HFFc6 (cell line): ENCODE results near the gene NSL1. TPM values are rescaled to one million over a fixed set of nuclear protein-coding genes. Genes with fewer than 3 reads are reported as not detected.

Experiments used
- DNase-seq: peaks from one replicate; pipeline ENCODE4 v3.0.0-alpha.2; 2018
- H3K27ac Mint-ChIP-seq: 2 replicates; pipeline ENCODE4 v1.8.0; 2020; ENCODE audit warnings: mild to moderate bottlenecking, mixed read lengths
- H3K27me3 Mint-ChIP-seq: 2 replicates; pipeline ENCODE4 v1.8.0; 2021; ENCODE audit warnings: mild to moderate bottlenecking, moderate library complexity, mixed read lengths; ENCODE audit not compliant: insufficient read depth
- H3K36me3 Mint-ChIP-seq: 2 replicates; pipeline ENCODE4 v1.8.0; 2021; ENCODE audit warnings: low read depth, mixed read lengths
- H3K4me1 Mint-ChIP-seq: 2 replicates; pipeline ENCODE4 v1.8.0; 2020; ENCODE audit warnings: low read depth, mixed read lengths
- H3K4me3 Mint-ChIP-seq: 2 replicates; pipeline ENCODE4 v1.8.0; 2020; ENCODE audit warnings: mild to moderate bottlenecking, moderate library complexity, mixed read lengths
- H3K9me3 Mint-ChIP-seq: 2 replicates; pipeline ENCODE4 v1.8.0; 2020; ENCODE audit warnings: mild to moderate bottlenecking, mixed read lengths
- total RNA-seq, 6 experiments: library from RNA; stranded (reverse); fragmentation: NEBNext Ultra II Directional; extraction: Animal tissue kit (Norgen Biotek cat#: 25700); gene quantifications; 2 replicates in 1 of 6; 3 replicates in 5 of 6; pipeline ENCODE4 v1.2.3, GENCODE V29; 2021
- TF ChIP-seq, protein P1 (sequence below): fragments of 200-600 bp; sonication (generic); IDR thresholded peaks from 2 replicates; pipeline ENCODE4 v1.5.0; 2021; ENCODE audit warnings: antibody characterized with exemption, mild to moderate bottlenecking

NSL1 gene
- total RNA-seq, 6 experiments from 2014 or later = 28.7 to 35.1 (median 30.4) TPM

DNA sequence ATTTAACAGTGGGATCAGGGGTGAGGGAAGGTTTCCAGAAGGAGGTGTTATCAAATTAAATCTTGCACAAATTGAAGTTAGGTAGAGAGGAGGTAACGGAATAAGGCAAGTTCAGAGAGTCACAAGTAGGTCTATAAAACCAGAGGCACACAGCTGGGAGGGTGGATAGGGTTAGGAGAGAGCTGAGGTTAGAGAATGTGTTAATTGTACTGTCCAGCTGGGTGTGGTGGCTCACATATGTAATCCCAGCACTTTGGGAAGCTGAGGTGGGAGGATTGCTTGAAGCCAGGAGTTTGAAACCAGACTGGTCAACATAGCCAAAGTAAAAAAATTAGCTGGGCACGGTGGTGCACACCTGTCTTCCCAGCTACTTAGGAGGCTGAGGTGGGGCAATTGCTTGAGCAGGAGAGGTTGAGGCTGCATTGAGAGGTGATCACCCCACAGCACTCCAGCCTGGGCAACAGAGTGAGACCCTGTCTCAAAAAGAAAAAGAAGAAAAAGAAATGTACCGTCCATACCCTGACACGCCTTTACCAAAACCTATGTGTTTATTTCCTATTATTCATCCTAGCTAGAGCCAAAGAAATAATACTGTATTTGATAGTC lies 35.7 kb upstream of the NSL1 start:
- no peaks in the 10 kb centered on the region for H3K4me1 Mint-ChIP-seq
- H3K4me3 Mint-ChIP-seq = no peak overlapping the region
- peaks cover 17% of the 10 kb centered on the region for H3K36me3 Mint-ChIP-seq
- H3K27me3 Mint-ChIP-seq = peaks cover 6% of the 10 kb centered on the region
- no peak overlapping the region for H3K27ac Mint-ChIP-seq
- no peak for DNase-seq
- H3K9me3 Mint-ChIP-seq = peaks cover 27% of the 10 kb centered on the region
- TF ChIP-seq, protein P1, sequence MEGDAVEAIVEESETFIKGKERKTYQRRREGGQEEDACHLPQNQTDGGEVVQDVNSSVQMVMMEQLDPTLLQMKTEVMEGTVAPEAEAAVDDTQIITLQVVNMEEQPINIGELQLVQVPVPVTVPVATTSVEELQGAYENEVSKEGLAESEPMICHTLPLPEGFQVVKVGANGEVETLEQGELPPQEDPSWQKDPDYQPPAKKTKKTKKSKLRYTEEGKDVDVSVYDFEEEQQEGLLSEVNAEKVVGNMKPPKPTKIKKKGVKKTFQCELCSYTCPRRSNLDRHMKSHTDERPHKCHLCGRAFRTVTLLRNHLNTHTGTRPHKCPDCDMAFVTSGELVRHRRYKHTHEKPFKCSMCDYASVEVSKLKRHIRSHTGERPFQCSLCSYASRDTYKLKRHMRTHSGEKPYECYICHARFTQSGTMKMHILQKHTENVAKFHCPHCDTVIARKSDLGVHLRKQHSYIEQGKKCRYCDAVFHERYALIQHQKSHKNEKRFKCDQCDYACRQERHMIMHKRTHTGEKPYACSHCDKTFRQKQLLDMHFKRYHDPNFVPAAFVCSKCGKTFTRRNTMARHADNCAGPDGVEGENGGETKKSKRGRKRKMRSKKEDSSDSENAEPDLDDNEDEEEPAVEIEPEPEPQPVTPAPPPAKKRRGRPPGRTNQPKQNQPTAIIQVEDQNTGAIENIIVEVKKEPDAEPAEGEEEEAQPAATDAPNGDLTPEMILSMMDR = no peak

DNA sequence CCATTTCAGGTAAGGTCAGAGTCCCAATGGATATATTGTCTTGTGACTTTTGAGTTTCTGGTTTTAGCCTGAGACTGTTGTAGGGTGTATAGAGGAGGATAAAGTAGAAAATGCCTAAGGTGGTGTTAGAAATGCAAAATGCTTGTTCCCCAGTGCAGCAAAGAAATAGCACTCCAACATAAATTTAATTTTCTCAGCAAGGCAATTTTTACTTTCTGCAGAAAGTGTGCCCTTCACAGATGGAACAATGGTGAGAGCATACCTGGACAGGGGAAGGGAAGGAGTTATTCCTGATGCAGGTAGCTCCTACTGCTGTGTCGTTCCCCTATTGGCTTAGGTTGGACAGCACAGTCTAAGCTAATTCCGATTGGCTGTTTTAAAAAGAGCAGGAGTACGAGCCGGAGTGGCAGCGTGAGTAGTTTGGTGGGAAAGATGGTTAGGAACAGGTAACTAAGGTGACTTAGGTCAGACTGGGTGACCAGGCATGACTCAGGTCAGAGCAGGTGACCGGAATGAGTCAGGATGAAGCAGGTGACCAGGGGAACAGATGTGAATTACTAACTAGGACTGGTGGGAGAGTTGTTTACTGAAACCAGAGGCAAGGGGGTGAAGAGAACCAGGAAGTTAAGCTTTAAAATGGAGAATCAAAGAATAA lies 34.3 kb upstream of the NSL1 start:
- peaks cover 6% of the 10 kb centered on the region for H3K27me3 Mint-ChIP-seq
- TF ChIP-seq, protein P1 = no peak
- H3K4me1 Mint-ChIP-seq = no peaks in the 10 kb centered on the region
- H3K27ac Mint-ChIP-seq = no peak overlapping the region
- no peak overlapping the region for H3K4me3 Mint-ChIP-seq
- H3K9me3 Mint-ChIP-seq = peaks cover 27% of the 10 kb centered on the region
- H3K36me3 Mint-ChIP-seq = peaks cover 17% of the 10 kb centered on the region
- no peak for DNase-seq

DNA sequence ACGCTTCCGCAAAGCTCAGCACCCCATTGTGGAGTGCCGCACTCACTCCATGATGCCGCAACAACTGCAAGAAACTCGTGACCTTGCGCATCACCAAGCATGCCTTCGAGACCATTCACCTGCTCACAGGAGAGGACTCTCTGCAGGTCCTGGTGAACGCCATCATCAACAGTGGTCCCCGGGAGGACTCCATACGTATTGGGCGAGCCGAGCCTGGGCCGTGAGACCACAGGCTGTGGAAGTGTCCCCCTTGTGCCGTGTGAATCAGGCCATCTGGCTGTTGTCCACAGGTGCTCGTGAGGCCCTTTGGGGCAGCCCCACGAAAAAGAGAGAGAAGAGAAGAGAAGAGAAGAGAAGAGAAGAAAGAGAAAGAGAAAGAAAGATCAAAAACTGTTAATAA lies 32.6 kb upstream of the NSL1 start:
- TF ChIP-seq, protein P1 = no peak
- H3K27me3 Mint-ChIP-seq = peaks cover 6% of the 10 kb centered on the region
- no peak overlapping the region for H3K4me3 Mint-ChIP-seq
- H3K27ac Mint-ChIP-seq = no peak overlapping the region
- H3K4me1 Mint-ChIP-seq = no peaks in the 10 kb centered on the region
- peaks cover 27% of the 10 kb centered on the region for H3K9me3 Mint-ChIP-seq
- no peak for DNase-seq
- H3K36me3 Mint-ChIP-seq = peaks cover 17% of the 10 kb centered on the region

DNA sequence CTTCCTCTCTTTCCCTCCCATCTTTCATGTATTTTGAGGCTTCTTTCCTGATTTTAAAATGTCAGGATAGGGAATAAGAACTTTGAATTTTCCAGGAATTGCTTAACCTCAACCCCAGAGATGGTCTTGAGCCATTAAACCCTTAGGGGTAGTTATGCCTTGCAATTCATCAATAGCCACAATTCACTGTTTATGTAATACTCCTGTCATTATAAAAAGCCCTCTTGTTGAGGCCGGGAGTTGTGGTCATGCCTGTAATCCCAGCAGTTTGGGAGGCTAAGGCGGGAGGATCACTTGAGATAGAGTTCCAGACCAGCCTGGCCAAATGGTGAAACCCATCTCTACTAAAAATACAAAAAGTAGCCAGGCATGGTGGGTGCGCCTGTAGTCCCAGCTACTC lies 31.4 kb upstream of the NSL1 start:
- H3K27ac Mint-ChIP-seq = no peak overlapping the region
- H3K27me3 Mint-ChIP-seq = peaks cover 6% of the 10 kb centered on the region
- H3K4me3 Mint-ChIP-seq = no peak overlapping the region
- DNase-seq = no peak
- TF ChIP-seq, protein P1 = no peak
- H3K36me3 Mint-ChIP-seq = peaks cover 17% of the 10 kb centered on the region
- no peaks in the 10 kb centered on the region for H3K4me1 Mint-ChIP-seq
- peaks cover 27% of the 10 kb centered on the region for H3K9me3 Mint-ChIP-seq

DNA sequence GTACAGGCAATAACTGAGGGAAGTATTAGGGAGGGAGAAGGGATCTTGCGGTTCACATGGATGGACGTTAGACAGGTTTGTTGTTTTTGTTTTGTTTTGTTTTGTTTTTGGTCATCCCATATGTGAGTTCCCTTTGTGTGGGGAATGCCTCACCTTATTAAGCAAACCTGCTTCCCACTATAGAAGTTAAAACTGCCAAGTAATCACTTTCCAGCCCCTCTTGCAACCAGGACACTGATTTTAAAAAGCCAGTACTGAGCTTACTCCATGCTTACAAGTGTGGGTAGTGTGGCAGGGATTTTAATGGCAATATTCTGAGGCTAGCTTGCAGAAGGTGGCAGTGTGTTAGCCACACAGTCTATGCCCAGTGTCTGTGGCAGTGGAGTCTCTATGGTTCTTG lies 29.4 kb upstream of the NSL1 start:
- TF ChIP-seq, protein P1 = no peak
- no peak for DNase-seq
- peaks cover 14% of the 10 kb centered on the region for H3K36me3 Mint-ChIP-seq
- peaks cover 7% of the 10 kb centered on the region for H3K4me1 Mint-ChIP-seq
- peaks cover 17% of the 10 kb centered on the region for H3K9me3 Mint-ChIP-seq
- no peak overlapping the region for H3K27ac Mint-ChIP-seq
- H3K4me3 Mint-ChIP-seq = no peak overlapping the region
- H3K27me3 Mint-ChIP-seq = peaks cover 6% of the 10 kb centered on the region
